ENCODE measurements around the gene KMT2A.
"Not testable (repeated sequence)": the region's sequence is repeated elsewhere in the genome, so short reads cannot be mapped to it uniquely, and the experiment has no call there.

KMT2A gene

DNA sequence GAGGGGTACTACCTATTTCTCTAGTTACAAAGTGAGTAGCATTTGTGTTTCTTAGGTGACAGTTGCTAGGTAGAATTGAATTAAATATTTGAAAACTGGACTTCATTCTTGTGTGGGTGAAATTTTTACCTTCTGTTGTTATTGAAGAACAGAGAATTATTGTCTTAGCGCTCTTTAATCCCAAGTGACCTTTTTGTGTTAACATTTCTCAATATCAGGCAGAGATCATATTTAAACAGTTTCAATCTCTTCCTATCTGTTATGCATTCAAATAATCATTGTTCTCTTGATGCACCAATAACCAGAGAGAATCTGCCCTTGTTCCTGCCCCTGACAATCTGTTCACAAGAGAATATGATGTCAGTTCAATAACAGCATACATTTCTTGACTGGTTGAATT is 14.2 kb downstream of the KMT2A start:
- Mint-ChIP-seq H3K27ac (peak overlapping the region; percentile 53), H3K36me3 (ENCODE audit: low read depth) (peaks cover 51% of the 10 kb centered on the region), H3K4me3 (no peak overlapping the region), H3K27me3 (ENCODE audit: low read depth, poor library complexity) (no peaks in the 10 kb centered on the region), H3K9me3 (no peaks in the 10 kb centered on the region), H3K4me1 (no peaks in the 10 kb centered on the region)
- TF ChIP-seq, protein P1, sequence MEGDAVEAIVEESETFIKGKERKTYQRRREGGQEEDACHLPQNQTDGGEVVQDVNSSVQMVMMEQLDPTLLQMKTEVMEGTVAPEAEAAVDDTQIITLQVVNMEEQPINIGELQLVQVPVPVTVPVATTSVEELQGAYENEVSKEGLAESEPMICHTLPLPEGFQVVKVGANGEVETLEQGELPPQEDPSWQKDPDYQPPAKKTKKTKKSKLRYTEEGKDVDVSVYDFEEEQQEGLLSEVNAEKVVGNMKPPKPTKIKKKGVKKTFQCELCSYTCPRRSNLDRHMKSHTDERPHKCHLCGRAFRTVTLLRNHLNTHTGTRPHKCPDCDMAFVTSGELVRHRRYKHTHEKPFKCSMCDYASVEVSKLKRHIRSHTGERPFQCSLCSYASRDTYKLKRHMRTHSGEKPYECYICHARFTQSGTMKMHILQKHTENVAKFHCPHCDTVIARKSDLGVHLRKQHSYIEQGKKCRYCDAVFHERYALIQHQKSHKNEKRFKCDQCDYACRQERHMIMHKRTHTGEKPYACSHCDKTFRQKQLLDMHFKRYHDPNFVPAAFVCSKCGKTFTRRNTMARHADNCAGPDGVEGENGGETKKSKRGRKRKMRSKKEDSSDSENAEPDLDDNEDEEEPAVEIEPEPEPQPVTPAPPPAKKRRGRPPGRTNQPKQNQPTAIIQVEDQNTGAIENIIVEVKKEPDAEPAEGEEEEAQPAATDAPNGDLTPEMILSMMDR (IDR thresholded peaks at IDR 0.05) = no peak
- no peak for DNase-seq

DNA sequence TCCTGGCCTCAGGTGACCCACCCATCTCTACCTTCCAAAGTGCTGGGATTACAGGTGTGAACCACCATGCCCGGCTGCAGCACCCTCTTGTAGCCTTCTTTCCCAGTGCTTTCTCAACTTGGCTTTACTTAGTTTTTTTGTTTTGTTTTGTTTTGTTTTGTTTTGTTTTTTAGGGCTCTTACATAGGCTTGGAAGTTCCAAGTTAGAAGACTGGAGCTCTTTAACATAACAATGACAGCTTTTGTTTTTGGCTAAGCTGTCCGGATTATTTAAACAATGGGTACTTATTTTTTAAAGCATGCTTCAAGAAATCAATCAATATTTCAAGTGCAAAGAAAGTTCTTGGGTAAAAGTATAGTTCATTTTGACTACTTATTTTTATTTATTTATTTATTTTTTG is 25.9 kb downstream of the KMT2A start:
- Mint-ChIP-seq H3K4me1 (no peaks in the 10 kb centered on the region), H3K4me3 (no peak overlapping the region)

DNA sequence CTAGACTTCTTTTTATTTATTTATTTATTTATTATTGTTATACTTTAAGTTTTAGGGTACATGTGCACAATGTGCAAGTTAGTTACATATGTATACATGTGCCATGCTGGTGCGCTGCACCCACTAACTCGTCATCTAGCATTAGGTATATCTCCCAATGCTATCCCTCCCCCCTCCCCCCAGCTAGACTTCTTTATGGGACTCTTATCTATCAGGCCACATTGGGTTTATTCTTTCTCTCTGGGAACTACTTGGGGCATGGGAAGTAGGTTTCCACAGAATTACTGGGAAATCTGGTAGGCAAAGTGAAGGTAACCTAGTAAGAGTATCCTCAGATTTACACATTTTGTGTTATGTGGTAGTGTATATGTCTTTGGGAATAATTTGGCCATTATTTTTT is 32.7 kb downstream of the KMT2A start:
- H3K27ac Mint-ChIP-seq; H3K27me3 Mint-ChIP-seq (ENCODE audit: low read depth, poor library complexity); H3K4me1 Mint-ChIP-seq; DNase-seq; H3K9me3 Mint-ChIP-seq; H3K4me3 Mint-ChIP-seq: not testable (repeated sequence)
- H3K36me3 Mint-ChIP-seq (ENCODE audit: low read depth) = peaks cover 47% of the 10 kb centered on the region

More for the DNA sequence above, 25.9 kb downstream of the KMT2A start:
- H3K9me3 Mint-ChIP-seq = no peaks in the 10 kb centered on the region
- no peaks in the 10 kb centered on the region for H3K27me3 Mint-ChIP-seq (ENCODE audit: low read depth, poor library complexity)
- TF ChIP-seq, protein P1 (IDR thresholded peaks at IDR 0.05) = no peak
- peak overlapping the region; percentile 16 for H3K27ac Mint-ChIP-seq
- DNase-seq = no peak
- H3K36me3 Mint-ChIP-seq (ENCODE audit: low read depth) = peaks cover 24% of the 10 kb centered on the region

DNA sequence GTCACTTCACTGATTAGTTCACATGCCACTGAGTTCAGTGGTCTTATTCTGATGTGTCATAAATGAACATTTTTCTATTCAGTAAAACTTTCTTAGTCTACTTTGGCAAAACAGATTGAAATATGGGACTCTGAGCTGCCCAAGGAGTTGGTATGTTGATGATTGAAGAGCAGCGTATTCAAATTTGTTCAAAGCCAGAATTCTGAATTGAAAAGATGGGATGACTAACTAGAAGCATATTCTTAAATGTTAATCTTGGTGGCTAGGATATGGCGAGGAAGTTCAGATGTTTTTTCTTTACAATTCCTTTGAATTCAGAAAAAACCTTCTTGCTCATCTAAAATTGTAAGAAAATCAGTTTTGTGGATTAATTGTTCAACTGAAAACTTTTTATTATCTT is 34.7 kb downstream of the KMT2A start:
- H3K9me3 Mint-ChIP-seq = no peaks in the 10 kb centered on the region
- H3K4me3 Mint-ChIP-seq = no peak overlapping the region
- TF ChIP-seq, protein P1 (IDR thresholded peaks at IDR 0.05) = no peak
- no peak for DNase-seq
- no peaks in the 10 kb centered on the region for H3K4me1 Mint-ChIP-seq
- no peaks in the 10 kb centered on the region for H3K27me3 Mint-ChIP-seq (ENCODE audit: low read depth, poor library complexity)
- H3K36me3 Mint-ChIP-seq (ENCODE audit: low read depth) = peaks cover 53% of the 10 kb centered on the region
- peak overlapping the region; percentile 53 for H3K27ac Mint-ChIP-seq

DNA sequence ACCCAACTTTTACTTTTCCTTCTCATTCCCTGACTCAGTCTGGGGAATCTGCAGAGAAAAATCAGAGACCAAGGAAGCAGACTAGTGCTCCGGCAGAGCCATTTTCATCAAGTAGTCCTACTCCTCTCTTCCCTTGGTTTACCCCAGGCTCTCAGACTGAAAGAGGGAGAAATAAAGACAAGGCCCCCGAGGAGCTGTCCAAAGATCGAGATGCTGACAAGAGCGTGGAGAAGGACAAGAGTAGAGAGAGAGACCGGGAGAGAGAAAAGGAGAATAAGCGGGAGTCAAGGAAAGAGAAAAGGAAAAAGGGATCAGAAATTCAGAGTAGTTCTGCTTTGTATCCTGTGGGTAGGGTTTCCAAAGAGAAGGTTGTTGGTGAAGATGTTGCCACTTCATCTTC is 37.2 kb downstream of the KMT2A start:
- TF ChIP-seq, protein P1 (IDR thresholded peaks at IDR 0.05) = no peak
- no peaks in the 10 kb centered on the region for H3K27me3 Mint-ChIP-seq (ENCODE audit: low read depth, poor library complexity)
- no peak overlapping the region for H3K4me3 Mint-ChIP-seq
- peaks cover 74% of the 10 kb centered on the region for H3K36me3 Mint-ChIP-seq (ENCODE audit: low read depth)
- H3K9me3 Mint-ChIP-seq = no peaks in the 10 kb centered on the region
- no peaks in the 10 kb centered on the region for H3K4me1 Mint-ChIP-seq
- DNase-seq = no peak
- H3K27ac Mint-ChIP-seq = peak overlapping the region; percentile 14

DNA sequence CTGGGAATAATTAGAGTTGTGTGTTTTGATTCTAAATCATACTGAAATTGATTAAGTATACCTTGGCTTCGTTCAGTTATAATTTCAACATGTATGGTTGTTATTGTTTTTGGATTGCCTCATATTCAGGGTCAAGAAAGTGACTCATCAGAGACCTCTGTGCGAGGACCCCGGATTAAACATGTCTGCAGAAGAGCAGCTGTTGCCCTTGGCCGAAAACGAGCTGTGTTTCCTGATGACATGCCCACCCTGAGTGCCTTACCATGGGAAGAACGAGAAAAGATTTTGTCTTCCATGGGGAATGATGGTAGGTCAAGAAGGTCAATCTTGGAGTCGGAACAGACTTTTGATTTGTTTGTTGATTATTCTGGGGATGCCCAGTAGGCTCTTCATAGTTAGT is 40.4 kb downstream of the KMT2A start:
- TF ChIP-seq, protein P1 (IDR thresholded peaks at IDR 0.05) = no peak
- Mint-ChIP-seq H3K27ac (peak overlapping the region; percentile 79), H3K4me3 (no peak overlapping the region), H3K27me3 (ENCODE audit: low read depth, poor library complexity) (no peaks in the 10 kb centered on the region), H3K9me3 (no peaks in the 10 kb centered on the region), H3K4me1 (no peaks in the 10 kb centered on the region), H3K36me3 (ENCODE audit: low read depth) (peaks cover 86% of the 10 kb centered on the region)
- DNase-seq = no peak

DNA sequence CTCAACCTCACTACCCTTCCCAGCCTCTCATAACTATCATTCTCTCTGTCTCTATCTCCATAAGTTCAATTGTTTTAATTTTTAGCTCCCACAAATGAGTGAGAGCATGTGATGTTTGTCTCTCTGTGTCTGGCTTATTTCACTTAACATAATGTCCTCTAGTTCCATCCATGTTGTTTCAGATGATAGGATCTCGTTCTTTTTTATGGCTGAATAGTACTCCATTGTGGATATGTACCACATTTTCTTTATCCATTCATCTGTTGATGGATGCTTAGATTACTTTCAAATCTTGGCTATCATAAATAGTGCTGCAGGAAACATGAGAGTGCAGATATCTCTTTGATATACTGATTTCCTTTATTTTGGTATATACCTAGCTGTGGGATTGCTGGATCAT is 44.9 kb downstream of the KMT2A start:
- not testable (repeated sequence) for H3K4me3 Mint-ChIP-seq; H3K9me3 Mint-ChIP-seq; H3K27me3 Mint-ChIP-seq (ENCODE audit: low read depth, poor library complexity); H3K27ac Mint-ChIP-seq; DNase-seq; H3K4me1 Mint-ChIP-seq
- H3K36me3 Mint-ChIP-seq (ENCODE audit: low read depth) = peaks cover 78% of the 10 kb centered on the region

Measured in nephron progenitor cell (in vitro differentiated cells).